Measurements from ENCODE around the gene GINM1. TPM values are rescaled to one million over a fixed set of nuclear protein-coding genes. Genes with fewer than 3 reads are reported as not detected.

Gene GINM1
- total RNA-seq, 1 experiment from 2014 or later = 27.7 TPM

DNA sequence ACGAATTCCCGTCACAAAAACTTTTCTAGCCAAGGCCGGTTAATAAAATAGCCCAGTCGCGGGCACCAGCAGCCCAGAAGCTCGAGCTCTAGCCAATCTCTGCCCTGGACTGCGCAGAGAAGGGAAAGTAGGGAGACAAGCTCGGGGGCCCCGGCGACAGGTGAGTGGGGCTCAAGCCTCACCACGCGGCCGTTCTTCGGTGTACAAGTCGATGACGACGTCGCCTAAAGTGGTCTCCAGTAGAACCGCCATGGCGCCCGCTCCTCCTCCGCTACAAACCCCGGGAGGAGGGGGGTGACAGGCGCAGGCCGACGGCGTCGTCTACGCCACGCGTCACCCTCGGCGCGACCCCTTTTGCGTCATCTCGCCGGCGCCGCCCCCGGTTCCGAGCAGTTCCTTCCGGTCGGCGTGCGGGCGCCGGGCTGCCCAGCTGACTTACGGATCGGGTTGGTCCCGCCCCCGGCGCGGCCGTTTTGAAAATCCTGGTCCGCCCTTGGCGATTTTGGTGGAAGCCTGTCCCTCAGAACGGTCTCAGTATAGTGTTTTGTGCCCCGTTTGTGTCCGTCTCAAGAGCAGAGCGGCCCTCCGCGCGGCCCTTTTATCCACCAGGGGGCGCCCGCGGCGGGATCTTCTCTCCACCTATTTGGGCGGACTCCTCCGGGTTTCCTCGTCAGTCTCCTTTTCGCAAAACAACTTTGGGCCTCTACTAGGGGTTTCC, 20.3 kb upstream of the GINM1 start, which contains the start of gene PPIL4:
Gene PPIL4, minus strand, starts transcription at position 290 of the 718 bp plus-strand sequence. Its CDS starts 38 bp downstream, at position 252.
- Mint-ChIP-seq H3K4me3 (ENCODE audit: unreplicated experiment) (peak within 1 kb of the TSS; percentile 92), H3K27ac (ENCODE audit: low read depth, unreplicated experiment) (peak within 1 kb of the TSS; percentile 90), H3K27me3 (ENCODE audit: insufficient read depth, unreplicated experiment) (no peaks in the 10 kb centered on the region), H3K9me3 (ENCODE audit: unreplicated experiment) (no peaks in the 10 kb centered on the region), H3K4me1 (ENCODE audit: insufficient read depth, unreplicated experiment) (peaks cover 34% of the 10 kb centered on the region), H3K36me3 (ENCODE audit: insufficient read depth, unreplicated experiment) (peaks cover 8% of the 10 kb centered on the region)
- POLR2A ChIA-PET = interaction anchor here (0.5 to 8.0 kb wide), 24 partner anchors 9 to 1262 kb away, joined by 3 to 121 read pairs (median 4); partner anchors contain the start of genes GINM1, KATNA1, LATS1 and PCMT1
- no TSS peak for BruUV-seq (replicated peaks)
- TF ChIP-seq CTCF (IDR thresholded peaks at IDR 0.05; ENCODE audit: unreplicated experiment) = peak; percentile 88
- DNase-seq (ENCODE audit: unreplicated experiment) = peak; percentile 92
- intact Hi-C loops (cut with micrococcal nuclease) = loop anchor here (1.0 to 10.0 kb wide), 3 partner anchors 19 to 379 kb away; partner anchors contain the start of genes KATNA1 and RAET1G
- CTCF ChIA-PET = interaction anchor here (0.5 to 4.0 kb wide), 14 partner anchors 9 to 797 kb away, joined by 3 to 26 read pairs (median 3); no protein-coding TSS in a partner anchor

DNA sequence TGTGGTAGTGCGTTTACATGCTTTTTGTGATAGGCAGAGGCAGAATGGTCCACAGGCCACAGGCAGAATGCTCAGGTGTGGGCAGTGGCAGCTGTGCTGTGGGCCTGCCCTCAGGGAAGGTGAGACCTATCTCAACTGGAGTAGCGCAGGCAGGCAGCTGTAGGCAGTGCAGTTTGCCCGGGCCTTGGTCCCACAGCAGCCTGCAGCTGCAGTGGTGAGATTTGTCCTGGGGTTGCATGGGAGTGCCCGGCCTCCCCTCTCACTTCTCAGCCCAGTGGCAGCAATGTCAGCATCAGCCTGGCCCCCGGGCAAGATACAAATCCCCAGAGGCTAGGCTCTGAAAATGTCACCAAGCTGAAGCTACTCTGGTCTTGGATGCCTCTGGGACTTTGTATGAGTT, 14.3 kb upstream of the GINM1 start:
- TF ChIP-seq CTCF (IDR thresholded peaks at IDR 0.05; ENCODE audit: unreplicated experiment) = no peak
- intact Hi-C loops (cut with micrococcal nuclease) = no loop called here
- ChIA-PET CTCF (interaction anchor here (1.0 kb wide), 1 partner anchor 10 kb away, joined by 3 read pairs; no protein-coding TSS in a partner anchor), POLR2A (interaction anchor here (1.4 kb wide), 1 partner anchor 12 kb away, joined by 6 read pairs; no protein-coding TSS in a partner anchor)
- H3K36me3 Mint-ChIP-seq (ENCODE audit: insufficient read depth, unreplicated experiment) = peaks cover 5% of the 10 kb centered on the region
- H3K27me3 Mint-ChIP-seq (ENCODE audit: insufficient read depth, unreplicated experiment) = peaks cover 21% of the 10 kb centered on the region
- no TSS peak for BruUV-seq (replicated peaks)
- no peaks in the 10 kb centered on the region for H3K9me3 Mint-ChIP-seq (ENCODE audit: unreplicated experiment)
- peaks cover 5% of the 10 kb centered on the region for H3K4me1 Mint-ChIP-seq (ENCODE audit: insufficient read depth, unreplicated experiment)
- no peak overlapping the region for H3K4me3 Mint-ChIP-seq (ENCODE audit: unreplicated experiment)
- DNase-seq (ENCODE audit: unreplicated experiment) = no peak
- no peak overlapping the region for H3K27ac Mint-ChIP-seq (ENCODE audit: low read depth, unreplicated experiment)

GRCh38 chr6:149558029-149558428, 8.1 kb upstream of the GINM1 start:
- Mint-ChIP-seq H3K4me1 (ENCODE audit: insufficient read depth, unreplicated experiment) (no peaks in the 10 kb centered on the region), H3K36me3 (ENCODE audit: insufficient read depth, unreplicated experiment) (no peaks in the 10 kb centered on the region), H3K27me3 (ENCODE audit: insufficient read depth, unreplicated experiment) (peaks cover 48% of the 10 kb centered on the region), H3K4me3 (ENCODE audit: unreplicated experiment) (no peak overlapping the region), H3K9me3 (ENCODE audit: unreplicated experiment) (no peaks in the 10 kb centered on the region), H3K27ac (ENCODE audit: low read depth, unreplicated experiment) (no peak overlapping the region)
- no peak for TF ChIP-seq CTCF (IDR thresholded peaks at IDR 0.05; ENCODE audit: unreplicated experiment)
- intact Hi-C loops (cut with micrococcal nuclease) = no loop called here
- ChIA-PET CTCF (interaction anchor here (0.7 kb wide), 1 partner anchor 282 kb away, joined by 3 read pairs; no protein-coding TSS in a partner anchor), POLR2A (no interaction called here)
- no peak for DNase-seq (ENCODE audit: unreplicated experiment)
- no TSS peak for BruUV-seq (replicated peaks)

DNA sequence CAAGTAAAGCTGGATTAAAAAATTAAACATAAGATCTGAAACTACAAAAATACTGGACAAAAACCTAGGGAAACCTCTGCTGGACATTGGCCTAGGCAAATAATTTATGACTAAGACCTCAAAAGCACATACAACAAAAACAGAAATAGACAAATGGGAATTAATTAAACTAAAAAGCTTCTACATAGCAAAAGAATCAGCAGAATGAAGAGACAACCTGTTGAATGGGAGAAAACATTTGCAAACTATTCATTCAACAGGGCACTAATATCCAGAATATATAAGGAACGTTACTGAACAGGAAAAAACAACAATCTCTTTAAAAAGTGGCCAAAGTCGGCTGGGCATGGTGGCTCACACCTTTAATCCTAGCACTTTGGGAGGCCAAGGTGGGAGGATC, 6.8 kb upstream of the GINM1 start:
- TF ChIP-seq CTCF (IDR thresholded peaks at IDR 0.05; ENCODE audit: unreplicated experiment) = no peak
- BruUV-seq (replicated peaks) = no TSS peak
- H3K27ac Mint-ChIP-seq (ENCODE audit: low read depth, unreplicated experiment) = no peak overlapping the region
- ChIA-PET CTCF (interaction anchor here (0.5 to 0.9 kb wide), 3 partner anchors 14 to 982 kb away, joined by 3 read pairs; partner anchors contain the start of gene PPIL4), POLR2A (no interaction called here)
- intact Hi-C loops (cut with micrococcal nuclease) = no loop called here
- peaks cover 48% of the 10 kb centered on the region for H3K27me3 Mint-ChIP-seq (ENCODE audit: insufficient read depth, unreplicated experiment)
- no peak for DNase-seq (ENCODE audit: unreplicated experiment)
- peaks cover 7% of the 10 kb centered on the region for H3K4me1 Mint-ChIP-seq (ENCODE audit: insufficient read depth, unreplicated experiment)
- no peak overlapping the region for H3K4me3 Mint-ChIP-seq (ENCODE audit: unreplicated experiment)
- H3K9me3 Mint-ChIP-seq (ENCODE audit: unreplicated experiment) = no peaks in the 10 kb centered on the region
- H3K36me3 Mint-ChIP-seq (ENCODE audit: insufficient read depth, unreplicated experiment) = no peaks in the 10 kb centered on the region
